Superior temporal gyrus (tissue), 1 donor: ENCODE measurements around the gene PIGP.
A peak's percentile ranks its signal among the peaks of the same experiment; 100 is the strongest.
"Not testable (repeated sequence)": the region's sequence is repeated elsewhere in the genome, so short reads cannot be mapped to it uniquely, and the experiment has no call there.

ENCODE experiments used
- DNase-seq: peaks from one replicate; pipeline ENCODE4 v3.0.0-alpha.2; 2016; ENCODE audit errors: extremely low spot score

The PIGP gene

DNA sequence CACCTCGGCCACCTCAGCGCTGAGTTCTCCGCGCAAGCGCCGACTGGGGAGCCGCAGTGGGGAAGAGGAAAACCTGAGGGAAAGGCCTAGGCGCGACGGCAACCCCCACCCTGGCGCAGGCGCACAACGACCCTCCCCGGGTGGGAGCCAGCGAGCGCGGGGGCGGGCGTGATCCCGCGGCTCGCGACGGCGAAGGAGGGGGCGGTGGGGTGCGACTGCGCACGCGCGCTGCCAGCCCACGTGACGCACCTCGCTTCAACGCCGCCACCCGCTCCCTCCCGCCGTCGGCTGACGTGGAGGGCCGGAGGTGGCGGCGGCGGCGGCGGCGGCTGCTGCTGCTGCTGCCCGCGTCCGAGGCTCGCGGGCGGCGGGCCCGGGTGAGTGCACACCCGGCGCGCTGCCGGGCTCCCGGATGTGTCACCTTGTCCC is at the start of gene PIGP, which contains the start of gene TTC3:
PIGP (minus strand) TSS at position 84 of the 429 bp plus-strand sequence. CDS start 556 bp downstream, outside the sequence.
TTC3 (plus strand) TSS at position 267 of the 429 bp plus-strand sequence. CDS start 14,004 bp downstream, outside the sequence.
- DNase-seq: peak; percentile 94

DNA sequence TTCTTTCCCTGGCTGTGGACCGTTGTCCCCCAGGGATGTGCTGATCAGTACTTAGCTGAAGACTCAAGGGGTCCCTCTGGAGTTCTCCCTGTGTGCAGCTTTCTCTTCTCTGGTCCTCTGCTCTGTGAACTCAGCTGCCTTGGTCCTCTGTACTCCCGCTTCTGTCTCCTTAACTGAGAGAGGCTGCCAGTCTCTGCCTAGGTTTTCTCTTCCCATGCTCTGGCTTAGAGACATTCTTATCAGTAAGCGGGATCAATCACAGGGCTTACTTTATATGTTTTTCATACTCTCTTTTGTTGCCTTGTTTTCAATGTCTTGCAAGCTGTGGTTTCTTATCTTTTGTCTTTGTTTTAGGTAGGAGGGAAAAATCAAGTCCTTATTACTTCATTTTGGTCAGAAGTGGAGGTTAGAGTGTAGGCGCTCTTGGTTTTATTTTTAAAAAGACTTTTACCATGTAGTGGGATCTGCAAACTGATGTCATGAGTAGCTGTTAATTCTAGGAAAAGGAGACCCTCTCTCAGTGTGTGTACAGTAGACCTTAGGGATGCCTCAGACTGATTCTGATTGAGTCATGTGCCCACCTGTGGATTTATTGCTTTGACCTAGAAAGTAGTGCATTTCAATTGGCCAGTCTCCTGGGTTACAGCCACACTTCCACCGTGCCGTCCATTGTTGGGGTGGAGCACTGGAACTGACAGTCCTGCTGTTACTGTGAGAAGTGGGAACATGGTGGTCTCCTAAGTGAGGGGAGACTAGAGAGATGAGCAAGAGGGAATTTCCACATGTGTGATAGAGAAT is 46.7 kb upstream of the PIGP start:
- DNase-seq: no peak

DNA sequence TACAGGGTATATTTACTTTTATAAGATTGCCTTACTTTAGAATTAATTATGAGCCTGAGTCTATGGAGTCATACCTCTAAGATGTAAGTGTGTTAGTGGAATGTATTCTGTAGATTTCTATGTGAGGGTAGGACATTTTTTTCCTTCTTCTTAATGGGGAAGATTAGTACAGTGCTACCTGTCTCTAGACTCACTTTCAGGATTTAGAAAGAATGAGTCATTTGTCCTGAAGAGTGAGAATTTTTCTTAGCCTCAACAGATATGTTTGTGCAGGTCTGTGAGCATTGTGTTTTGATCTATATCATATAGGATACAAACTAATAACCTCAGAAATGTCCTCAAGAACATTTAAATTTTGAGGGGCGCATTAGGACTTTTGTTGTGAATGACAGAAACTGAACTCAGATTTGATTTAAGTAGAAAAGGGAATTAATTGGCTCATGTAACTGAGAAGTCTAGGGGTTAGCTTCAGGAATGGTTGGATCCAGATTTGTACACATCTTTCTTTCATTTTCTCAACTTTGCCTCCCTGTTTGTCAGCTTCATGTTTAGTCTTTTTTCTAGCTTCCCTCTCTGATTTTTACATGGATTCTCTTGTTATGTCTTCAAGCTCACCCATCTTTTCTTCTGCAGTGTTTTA is 45.4 kb upstream of the PIGP start:
- no peak for DNase-seq

DNA sequence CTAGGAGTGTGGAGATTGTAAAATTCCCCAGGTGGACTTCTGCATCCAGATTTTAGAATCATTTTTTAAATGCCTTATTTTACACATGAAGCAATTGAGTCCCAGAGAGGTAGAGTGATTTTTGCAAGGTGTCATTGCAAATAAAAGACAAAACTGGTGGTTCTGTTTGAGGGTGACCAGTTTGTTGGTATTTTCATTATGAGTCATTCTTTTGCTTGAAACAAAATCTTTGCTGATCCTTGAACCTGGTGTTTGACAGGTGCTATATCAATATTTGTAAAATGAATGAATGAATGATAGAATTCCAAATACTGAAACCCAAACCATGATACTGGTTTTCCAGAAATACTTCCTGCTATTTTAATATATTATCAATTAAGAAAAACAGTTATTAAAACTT is 44.3 kb upstream of the PIGP start:
- DNase-seq: no peak

DNA sequence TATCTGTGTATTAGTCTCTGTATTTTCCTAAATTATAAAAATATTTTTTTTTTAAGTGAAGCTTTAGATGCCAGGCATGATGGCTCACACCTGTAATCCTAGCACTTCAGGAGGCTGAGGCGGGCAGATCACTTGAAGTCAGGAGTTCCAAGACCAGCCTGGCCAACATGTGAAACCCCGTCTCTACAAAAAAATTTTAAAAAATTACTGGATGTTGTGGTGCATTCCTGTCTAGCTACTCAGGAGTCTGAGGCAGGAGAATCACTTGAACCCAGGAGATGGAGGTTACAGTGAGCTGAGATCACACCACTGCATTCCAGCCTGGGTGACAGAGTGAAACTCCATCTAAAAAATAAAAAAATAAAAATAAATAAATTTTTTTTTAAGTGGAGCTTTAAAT is 43.6 kb upstream of the PIGP start:
- not testable (repeated sequence) for DNase-seq

DNA sequence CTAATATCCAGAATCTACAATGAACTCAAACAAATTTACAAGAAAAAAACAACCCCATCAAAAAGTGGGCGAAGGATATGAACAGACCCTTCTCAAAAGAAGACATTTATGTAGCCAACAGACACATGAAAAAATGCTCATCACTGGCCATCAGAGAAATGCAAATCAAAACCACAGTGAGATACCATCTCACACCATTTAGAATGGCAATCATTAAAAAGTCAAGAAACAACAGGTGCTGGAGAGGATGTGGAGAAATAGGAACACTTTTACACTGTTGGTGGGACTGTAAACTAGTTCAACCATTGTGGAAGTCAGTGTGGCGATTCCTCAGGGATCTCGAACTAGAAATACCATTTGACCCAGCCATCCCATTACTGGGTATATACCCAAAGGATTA is 41.4 kb upstream of the PIGP start:
- DNase-seq: not testable (repeated sequence)

DNA sequence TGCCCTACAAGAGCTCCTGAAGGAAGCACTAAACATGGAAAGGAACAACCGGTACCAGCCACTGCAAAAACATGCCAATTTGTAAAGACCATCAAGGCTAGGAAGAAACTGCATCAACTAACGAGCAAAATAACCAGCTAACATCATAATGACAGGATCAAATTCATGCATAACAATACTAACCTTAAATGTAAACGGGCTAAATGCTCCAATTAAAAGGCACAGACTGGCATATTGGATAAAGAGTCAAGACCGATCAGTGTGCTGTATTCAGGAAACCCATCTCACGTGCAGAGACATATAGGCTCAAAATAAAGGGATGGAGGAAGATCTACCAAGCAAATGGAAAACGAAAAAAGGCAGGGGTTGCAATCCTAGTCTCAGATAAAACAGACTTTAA is 38.2 kb upstream of the PIGP start:
- not testable (repeated sequence) for DNase-seq

DNA sequence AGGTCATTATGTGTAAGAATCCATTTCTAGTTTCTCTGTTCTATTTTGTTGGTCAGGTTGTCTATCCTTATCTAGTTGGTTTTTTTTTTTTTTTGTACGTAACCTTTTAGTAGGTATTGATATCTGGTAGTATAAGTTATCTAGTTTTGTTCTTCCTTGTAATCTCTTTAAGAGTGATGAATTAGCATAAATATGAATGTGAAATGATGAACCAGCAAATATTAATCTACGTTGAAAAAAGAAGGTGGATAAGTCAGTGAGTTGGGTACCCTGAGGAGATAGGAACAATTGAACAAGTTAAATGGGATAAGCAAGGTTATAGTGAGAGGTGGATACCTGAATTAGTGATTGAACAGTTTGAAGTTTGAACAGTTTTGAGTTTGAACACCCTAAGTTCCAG is 34.1 kb upstream of the PIGP start:
- DNase-seq: no peak

DNA sequence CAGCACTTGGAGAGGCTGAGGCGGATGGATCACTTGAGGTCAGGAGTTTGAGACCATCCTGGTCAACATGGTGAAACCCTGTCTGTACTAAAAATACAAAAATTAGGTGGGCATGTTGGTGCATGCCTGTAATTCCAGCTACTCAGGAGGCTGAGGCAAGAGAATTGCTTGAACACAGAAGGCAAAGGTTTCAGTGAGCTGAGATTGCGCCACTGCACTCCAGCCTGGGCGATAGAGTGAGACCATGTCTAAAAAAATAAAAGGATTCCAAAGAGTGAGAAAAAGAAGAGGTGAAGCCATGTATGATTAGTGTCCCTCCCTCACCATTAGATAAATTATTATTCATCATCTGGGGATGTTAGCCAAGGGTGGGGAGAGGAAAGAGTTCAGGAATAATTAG is 29.9 kb upstream of the PIGP start:
- DNase-seq: not testable (repeated sequence)

DNA sequence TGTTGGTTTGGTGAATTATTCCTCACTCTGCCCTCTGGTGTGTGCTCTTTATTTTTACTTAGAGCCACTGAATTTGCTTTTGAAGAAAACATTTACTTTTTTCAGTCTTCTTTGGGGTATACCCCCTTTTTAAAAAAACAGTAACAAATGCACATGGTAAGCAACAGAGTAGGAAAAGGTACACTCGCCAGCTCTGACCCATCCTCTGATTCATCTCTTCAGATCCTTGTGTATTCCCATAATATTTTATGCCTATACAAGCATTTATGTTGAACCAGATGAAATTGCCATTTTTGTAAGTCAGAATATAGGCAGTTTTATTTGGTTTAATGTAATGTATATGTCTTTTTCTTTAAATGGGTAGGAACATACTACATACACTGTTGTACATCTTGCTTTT is 28.5 kb upstream of the PIGP start:
- DNase-seq: no peak

DNA sequence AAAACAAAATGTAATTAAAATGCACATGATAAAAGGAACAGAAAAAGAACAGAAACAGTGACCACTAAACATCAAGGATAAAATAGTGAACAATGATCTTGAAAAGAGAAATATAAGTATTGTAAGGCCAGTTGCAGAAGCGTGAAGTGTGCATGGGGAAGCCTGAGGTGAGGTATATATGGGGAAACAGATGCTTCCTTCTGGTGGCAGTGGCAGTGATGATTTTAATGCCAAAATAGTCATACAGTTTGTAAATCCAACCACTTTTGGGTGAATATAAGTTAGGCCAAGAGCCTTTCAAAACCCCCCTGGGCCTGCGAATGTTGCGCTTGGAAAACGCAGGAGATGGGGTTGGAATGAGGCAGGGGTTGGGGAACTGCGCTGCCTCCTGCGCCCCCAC is 27.4 kb upstream of the PIGP start:
- no peak for DNase-seq

DNA sequence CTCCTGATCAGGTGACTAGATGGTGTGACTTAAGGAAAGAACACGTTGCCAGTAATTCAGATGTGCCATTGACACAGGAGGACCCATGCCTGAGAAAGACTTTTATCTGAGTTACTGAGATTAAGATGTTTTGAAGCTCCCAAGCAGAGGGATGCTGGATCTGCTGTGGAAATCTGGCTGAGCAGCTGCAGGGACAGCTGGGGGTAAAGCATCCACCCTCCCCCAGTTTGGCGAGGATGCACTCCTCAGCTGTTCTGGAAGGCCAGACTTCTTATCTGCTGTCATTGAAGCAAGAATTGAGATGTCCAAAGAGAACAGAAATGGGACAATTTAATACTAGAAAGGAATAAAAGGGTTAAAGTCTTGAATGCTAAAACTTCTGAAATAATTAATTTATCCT is 25.9 kb upstream of the PIGP start:
- no peak for DNase-seq

DNA sequence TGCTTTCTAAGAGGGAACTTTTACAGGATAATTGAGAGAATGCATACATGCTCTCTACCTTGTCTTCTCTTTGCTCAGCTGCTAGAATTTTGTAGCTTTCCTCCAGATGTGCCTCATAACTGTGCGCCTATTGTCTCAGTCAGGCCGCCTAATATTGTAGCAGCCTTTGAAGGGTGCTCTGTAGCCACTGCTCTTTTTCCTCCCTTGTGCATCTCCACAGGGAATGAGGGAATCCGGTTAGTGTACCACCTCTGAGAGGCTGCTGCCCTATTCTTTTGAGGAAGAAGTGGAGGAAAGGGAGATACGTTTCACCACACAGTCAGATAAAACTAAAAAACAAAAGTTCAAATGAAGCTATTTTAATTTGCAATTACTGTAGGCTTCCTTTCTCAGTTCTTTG is 22.9 kb upstream of the PIGP start:
- no peak for DNase-seq

DNA sequence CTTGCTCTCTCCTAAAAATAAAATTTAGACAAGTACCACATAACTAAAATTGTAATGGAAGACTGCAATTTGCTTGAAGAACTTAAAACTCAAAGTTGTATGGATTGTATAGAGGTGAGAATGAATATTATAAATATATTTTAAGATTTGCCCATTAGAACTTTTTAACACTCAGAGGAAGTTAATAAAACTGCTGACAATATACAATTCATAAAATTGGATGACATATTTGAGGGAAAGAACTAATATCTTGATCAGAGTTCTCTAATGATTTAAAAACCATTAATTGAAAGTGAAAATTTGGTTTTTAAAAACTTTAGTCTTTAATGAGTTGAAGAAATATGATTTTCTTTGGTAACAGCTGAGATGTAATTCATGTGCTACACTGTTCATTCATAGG is 21.1 kb upstream of the PIGP start:
- DNase-seq: no peak

DNA sequence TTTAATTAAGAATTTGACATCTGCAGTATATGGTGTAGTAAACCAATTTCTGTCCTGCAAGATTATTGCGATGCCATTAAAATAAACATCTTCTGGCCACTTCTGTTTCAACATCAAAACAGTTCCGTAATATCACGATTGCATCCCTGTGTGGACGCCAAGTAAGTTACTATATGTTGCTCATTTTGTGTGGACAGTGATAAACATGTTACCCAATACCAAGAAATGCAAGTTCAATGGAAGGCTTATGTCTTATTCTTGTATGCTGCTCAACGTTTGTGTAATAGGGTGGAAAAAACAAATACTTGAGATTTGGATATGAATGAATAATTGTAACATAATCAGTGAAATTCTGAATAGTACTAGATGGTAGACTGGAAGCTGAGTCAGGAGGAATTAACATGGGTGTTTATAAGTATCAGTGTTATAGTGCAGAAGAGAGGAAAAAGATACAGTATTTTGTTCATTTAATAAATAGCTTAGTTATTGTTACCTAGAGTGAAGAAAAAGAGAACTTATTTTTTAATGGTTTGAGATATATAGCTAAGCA is 15.4 kb upstream of the PIGP start:
- no peak for DNase-seq

DNA sequence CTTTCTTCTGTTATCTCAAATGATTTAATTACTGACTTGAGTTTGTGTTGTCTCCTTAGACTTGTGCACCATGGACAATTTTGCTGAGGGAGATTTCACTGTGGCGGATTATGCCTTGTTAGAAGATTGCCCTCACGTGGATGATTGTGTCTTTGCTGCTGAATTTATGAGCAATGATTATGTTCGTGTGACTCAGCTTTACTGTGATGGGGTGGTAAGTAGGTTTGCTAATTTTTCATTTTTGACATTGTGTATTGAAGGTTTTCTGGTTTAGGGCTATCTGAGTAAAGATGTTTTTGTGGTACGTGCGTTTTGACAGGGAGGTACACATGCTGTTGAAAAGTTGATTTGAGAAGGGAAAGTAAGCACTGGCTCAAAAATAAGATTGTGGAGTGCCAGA is 14.3 kb upstream of the PIGP start:
- peak; percentile 76 for DNase-seq

DNA sequence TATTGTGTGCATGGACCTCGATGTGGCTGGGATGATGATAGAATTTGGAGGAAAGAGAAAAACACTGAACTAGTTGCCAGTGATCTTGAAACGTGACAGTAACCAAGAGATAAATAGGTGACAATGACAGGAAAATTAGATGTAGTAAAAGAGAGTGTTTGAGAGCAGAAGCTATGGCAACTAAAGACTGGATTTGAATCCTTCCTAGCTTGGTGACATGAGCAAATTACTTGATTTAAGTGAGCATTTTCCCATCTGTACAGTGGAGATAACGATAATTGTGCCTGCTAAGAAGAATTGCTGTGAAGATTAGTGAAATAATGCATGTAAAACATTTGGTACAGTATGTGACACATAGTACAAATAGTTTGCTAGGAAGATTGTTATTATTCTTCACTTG is 12.9 kb upstream of the PIGP start:
- DNase-seq: no peak

DNA sequence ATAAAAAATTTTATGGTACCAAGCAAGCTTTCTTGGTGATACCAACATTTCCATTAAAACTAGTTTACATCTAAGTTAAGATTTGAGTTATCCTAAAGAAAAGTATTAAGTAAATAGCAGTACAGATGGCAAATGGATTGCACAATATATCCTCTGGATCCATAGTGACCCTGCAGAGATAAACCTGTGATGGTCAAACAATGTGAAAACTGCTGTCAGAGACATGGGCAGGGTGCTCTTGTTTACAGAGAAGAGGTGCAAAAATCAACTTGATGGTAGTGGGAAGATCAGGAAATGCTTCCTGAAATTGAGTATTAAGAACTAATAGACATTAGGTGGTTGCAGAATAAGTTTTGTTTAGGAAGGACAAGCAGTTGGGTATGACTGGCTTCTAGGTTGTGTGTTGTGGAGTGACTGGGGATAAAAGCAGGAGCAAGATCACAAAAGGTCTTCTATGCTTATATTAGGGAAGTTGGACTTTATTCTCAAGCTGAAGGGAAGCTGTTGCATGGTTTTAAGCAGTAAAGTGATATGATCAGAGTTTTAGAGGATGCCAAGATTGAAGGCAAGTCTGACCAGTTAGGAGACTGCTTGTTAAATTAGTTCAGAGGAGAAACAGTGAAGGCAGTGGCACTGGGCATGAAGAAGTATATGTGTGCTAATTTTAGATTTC is 10.1 kb upstream of the PIGP start:
- DNase-seq: no peak

DNA sequence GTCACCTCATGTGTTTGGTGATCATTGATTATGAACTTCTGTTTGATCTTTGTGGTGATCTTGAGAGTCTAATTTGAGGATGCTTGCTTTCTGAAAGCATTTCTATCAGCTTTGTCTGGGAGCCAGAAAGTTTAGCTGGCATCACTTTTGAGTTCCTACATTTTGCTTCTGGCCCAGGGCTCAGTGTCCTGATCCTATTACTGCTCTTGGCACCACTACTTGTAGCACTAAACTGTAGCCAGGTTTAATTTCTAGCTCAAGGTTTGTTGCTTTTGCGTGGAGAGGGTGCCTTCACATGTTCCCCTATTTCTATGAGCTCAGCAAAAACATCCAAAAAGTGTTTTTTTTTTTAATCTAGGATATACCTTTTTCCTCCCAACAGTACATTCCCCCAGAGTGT is 9.5 kb upstream of the PIGP start:
- no peak for DNase-seq

DNA sequence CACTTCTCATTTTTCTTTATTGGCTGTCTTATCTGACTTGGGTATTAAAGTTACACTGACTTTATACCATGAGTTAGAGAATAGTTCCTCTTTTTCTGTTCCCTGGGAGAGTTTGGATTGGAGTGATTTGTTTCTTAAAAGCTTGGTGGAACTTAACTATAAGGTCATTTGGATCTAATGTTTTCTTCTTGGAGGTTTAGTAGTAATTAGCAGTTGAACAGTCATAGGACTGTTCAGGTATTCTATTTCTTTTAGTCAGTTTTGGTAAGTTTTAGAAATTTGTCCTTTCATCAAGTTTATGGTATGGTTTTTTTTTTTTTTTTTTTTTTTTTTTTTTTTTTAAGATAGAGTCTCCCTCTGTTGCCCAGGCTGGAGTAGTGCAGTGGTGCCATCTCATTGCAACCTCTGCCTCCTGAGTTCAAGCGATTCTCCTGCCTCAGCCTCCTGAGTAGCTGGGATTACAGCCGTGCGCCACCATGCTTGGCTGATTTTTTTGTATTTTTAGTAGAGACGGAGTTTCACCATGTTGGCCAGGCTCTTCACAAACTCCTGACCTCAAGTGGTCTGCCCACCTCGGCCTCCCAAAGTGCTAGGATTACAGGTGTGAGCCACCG is 6.4 kb upstream of the PIGP start:
- no peak for DNase-seq

DNA sequence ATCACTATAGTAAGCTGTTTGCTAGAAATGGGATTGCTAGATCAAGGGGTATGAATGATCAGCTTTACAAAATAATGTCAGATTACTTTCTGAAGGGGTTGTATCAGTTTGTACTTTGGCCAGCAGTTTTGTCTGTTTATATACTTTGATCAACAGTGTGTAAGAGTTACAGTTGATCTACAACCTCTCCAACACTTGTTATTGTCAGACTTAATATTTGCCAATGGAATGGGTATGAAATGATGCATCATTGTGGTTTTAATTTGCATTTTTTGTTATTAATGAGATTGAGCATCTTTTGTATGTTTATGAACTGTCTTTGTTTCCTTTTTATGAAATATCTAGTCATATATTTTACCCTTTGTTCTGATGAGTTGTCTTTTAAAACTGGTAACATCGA is 4.5 kb upstream of the PIGP start:
- no peak for DNase-seq
